Astrocyte (in vitro differentiated cells and primary cell): ENCODE results near the gene EGFR. TPM values are rescaled to one million over a fixed set of nuclear protein-coding genes. Genes with fewer than 3 reads are reported as not detected.

ENCODE experiments used
- DNase-seq: peaks from one replicate; pipeline ENCODE4 v3.0.0-alpha.2; 2010; ENCODE audit warnings: low read depth
- FAIRE-seq: peaks from 2 replicates; lab custom pipeline; 2011; peaks lifted over from hg19 to GRCh38; lab: Jason Lieb, UNC
- H2AFZ ChIP-seq: 2 replicates; pipeline ENCODE4 v1.6.0; 2012; ENCODE audit warnings: low read depth, low read length, inconsistent platforms
- H3K27ac ChIP-seq: 2 replicates; pipeline ENCODE4 v1.5.1; 2011; ENCODE audit warnings: low read depth, low read length, inconsistent platforms
- H3K27me3 ChIP-seq: 2 replicates; pipeline ENCODE4 v1.6.0; 2011; ENCODE audit warnings: low read length, inconsistent platforms; ENCODE audit not compliant: insufficient read depth
- H3K36me3 ChIP-seq: 2 replicates; pipeline ENCODE4 v1.5.1; 2011; ENCODE audit warnings: low read length, inconsistent platforms; ENCODE audit not compliant: insufficient read depth
- H3K4me1 ChIP-seq: 2 replicates; pipeline ENCODE4 v1.5.1; 2011; ENCODE audit warnings: low read length, inconsistent platforms; ENCODE audit not compliant: insufficient read depth
- H3K4me2 ChIP-seq: 2 replicates; pipeline ENCODE4 v1.6.0; 2012; ENCODE audit warnings: low read length, inconsistent platforms
- H3K4me3 ChIP-seq: 2 replicates; pipeline ENCODE4 v1.5.1; 2011; ENCODE audit warnings: low read depth, mild to moderate bottlenecking, low read length, inconsistent platforms; ENCODE audit not compliant: insufficient read depth
- H3K79me2 ChIP-seq: 2 replicates; pipeline ENCODE4 v1.6.0; 2012; ENCODE audit warnings: mild to moderate bottlenecking, low read length, inconsistent platforms; ENCODE audit not compliant: insufficient read depth
- H3K9ac ChIP-seq: 2 replicates; pipeline ENCODE4 v1.6.0; 2012; ENCODE audit warnings: mild to moderate bottlenecking, low read length, inconsistent platforms
- H3K9me3 ChIP-seq: 2 replicates; pipeline ENCODE4 v1.5.1; 2012; ENCODE audit warnings: low read depth, mild to moderate bottlenecking, low read length, inconsistent platforms; ENCODE audit not compliant: insufficient read depth
- H4K20me1 ChIP-seq: 2 replicates; pipeline ENCODE4 v1.6.0; 2012; ENCODE audit warnings: low read length, inconsistent platforms; ENCODE audit not compliant: insufficient read depth
- H3K27ac Mint-ChIP-seq: one replicate; pipeline ENCODE4 v1.8.0; 2021; ENCODE audit warnings: mild to moderate bottlenecking, mixed read lengths; ENCODE audit not compliant: unreplicated experiment
- H3K27me3 Mint-ChIP-seq: one replicate; pipeline ENCODE4 v1.8.0; 2021; ENCODE audit warnings: low read depth, mixed read lengths; ENCODE audit not compliant: unreplicated experiment
- H3K36me3 Mint-ChIP-seq: one replicate; pipeline ENCODE4 v1.8.0; 2021; ENCODE audit warnings: low read depth, mixed read lengths; ENCODE audit not compliant: unreplicated experiment
- H3K4me1 Mint-ChIP-seq: one replicate; pipeline ENCODE4 v1.8.0; 2021; ENCODE audit warnings: low read depth, mixed read lengths; ENCODE audit not compliant: unreplicated experiment
- H3K4me3 Mint-ChIP-seq: one replicate; pipeline ENCODE4 v1.8.0; 2021; ENCODE audit warnings: mild to moderate bottlenecking, moderate library complexity, mixed read lengths; ENCODE audit not compliant: unreplicated experiment
- H3K9me3 Mint-ChIP-seq: one replicate; pipeline ENCODE4 v1.8.0; 2021; ENCODE audit warnings: mild to moderate bottlenecking, mixed read lengths; ENCODE audit not compliant: unreplicated experiment
- EZH2 ChIP-seq: IDR thresholded peaks from 2 replicates; pipeline ENCODE4 v1.6.1; 2012; ENCODE audit warnings: mild to moderate bottlenecking, low read length, inconsistent platforms; ENCODE audit not compliant: insufficient read depth
- total RNA-seq: library from RNA; stranded (reverse); gene quantifications from 2 replicates; pipeline ENCODE4 v1.2.1, GENCODE V29; 2021
- TF ChIP-seq, protein P1 (sequence below): IDR thresholded peaks from 2 replicates; pipeline ENCODE4 v1.5.1; 2011; ENCODE audit warnings: low read depth, mild to moderate bottlenecking, inconsistent platforms, low read length, moderate library complexity; ENCODE audit not compliant: insufficient read depth

Gene EGFR
- total RNA-seq, 1 donor from 2014 or later, result 27.3 TPM

DNA sequence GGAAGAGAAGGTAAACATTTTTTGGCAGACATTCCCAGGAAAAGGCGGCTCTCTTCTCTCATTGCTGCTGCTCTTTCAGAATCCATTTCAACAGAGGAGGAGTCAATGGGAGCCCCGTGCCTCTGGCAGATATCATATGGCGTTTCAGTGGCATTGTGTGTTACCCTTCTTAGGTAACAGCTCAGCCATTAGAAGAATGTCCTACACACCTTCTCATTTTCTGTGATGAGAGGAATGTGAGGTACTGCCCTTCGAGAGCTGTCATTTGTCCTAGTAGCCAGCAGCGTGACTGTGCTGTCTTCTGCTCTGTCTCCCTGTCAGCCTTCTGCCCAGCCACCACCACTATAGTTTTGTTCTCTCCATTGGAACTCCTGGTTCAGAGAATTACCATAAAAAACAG, 102.4 kb downstream of the EGFR start:
- Mint-ChIP-seq H3K4me3 (no peak overlapping the region), H3K36me3 (peaks cover 8% of the 10 kb centered on the region), H3K27ac (no peak overlapping the region), H3K4me1 (peaks cover 7% of the 10 kb centered on the region), H3K27me3 (peaks cover 3% of the 10 kb centered on the region), H3K9me3 (no peaks in the 10 kb centered on the region)
- FAIRE-seq, result no peak
- no peak overlapping the region for H3K9ac ChIP-seq
- H3K27me3 ChIP-seq, result no peaks in the 10 kb centered on the region
- peaks cover 85% of the 10 kb centered on the region for H3K79me2 ChIP-seq
- DNase-seq, result no peak
- peaks cover 22% of the 10 kb centered on the region for H4K20me1 ChIP-seq
- H3K27ac ChIP-seq, result no peak overlapping the region
- no peaks in the 10 kb centered on the region for H3K36me3 ChIP-seq
- no peak overlapping the region for H2AFZ ChIP-seq
- no peaks in the 10 kb centered on the region for H3K9me3 ChIP-seq
- TF ChIP-seq EZH2, result no peak
- TF ChIP-seq, protein P1, sequence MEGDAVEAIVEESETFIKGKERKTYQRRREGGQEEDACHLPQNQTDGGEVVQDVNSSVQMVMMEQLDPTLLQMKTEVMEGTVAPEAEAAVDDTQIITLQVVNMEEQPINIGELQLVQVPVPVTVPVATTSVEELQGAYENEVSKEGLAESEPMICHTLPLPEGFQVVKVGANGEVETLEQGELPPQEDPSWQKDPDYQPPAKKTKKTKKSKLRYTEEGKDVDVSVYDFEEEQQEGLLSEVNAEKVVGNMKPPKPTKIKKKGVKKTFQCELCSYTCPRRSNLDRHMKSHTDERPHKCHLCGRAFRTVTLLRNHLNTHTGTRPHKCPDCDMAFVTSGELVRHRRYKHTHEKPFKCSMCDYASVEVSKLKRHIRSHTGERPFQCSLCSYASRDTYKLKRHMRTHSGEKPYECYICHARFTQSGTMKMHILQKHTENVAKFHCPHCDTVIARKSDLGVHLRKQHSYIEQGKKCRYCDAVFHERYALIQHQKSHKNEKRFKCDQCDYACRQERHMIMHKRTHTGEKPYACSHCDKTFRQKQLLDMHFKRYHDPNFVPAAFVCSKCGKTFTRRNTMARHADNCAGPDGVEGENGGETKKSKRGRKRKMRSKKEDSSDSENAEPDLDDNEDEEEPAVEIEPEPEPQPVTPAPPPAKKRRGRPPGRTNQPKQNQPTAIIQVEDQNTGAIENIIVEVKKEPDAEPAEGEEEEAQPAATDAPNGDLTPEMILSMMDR, result no peak
- H3K4me2 ChIP-seq, result no peak overlapping the region
- peaks cover 2% of the 10 kb centered on the region for H3K4me1 ChIP-seq
- H3K4me3 ChIP-seq, result no peak overlapping the region

DNA sequence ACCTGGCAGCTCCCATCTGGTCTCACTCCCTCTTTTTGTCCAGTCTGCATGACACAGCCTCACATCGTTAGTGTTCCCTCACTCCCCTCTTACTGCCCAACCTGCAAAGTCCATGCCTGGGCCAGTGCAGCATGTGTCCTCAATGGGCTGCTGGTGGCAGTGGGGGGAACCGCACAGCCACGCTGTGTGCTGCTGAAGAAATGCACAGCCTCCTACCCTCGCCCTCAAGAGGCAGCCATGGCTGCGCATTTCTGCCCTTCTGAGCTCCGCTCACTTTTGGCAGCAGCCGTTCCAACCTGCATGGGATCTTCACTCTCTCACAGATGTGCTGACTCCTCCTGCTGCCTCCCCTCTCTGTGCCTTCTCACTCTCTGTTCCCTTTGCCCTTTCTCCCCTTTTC, 103.4 kb downstream of the EGFR start:
- H3K4me3 ChIP-seq, result no peak overlapping the region
- H3K9ac ChIP-seq, result no peak overlapping the region
- H3K9me3 Mint-ChIP-seq, result no peaks in the 10 kb centered on the region
- peaks cover 3% of the 10 kb centered on the region for H3K27me3 Mint-ChIP-seq
- H3K9me3 ChIP-seq, result no peaks in the 10 kb centered on the region
- H2AFZ ChIP-seq, result no peak overlapping the region
- H3K36me3 ChIP-seq, result no peaks in the 10 kb centered on the region
- peaks cover 77% of the 10 kb centered on the region for H3K79me2 ChIP-seq
- no peak overlapping the region for H3K4me3 Mint-ChIP-seq
- peaks cover 8% of the 10 kb centered on the region for H3K36me3 Mint-ChIP-seq
- FAIRE-seq (no peak), DNase-seq (no peak)
- H3K27me3 ChIP-seq, result no peaks in the 10 kb centered on the region
- H3K4me1 ChIP-seq, result peaks cover 10% of the 10 kb centered on the region
- H4K20me1 ChIP-seq, result peaks cover 17% of the 10 kb centered on the region
- H3K27ac ChIP-seq, result no peak overlapping the region
- no peak overlapping the region for H3K4me2 ChIP-seq
- H3K4me1 Mint-ChIP-seq, result peaks cover 13% of the 10 kb centered on the region
- H3K27ac Mint-ChIP-seq, result no peak overlapping the region
- TF ChIP-seq EZH2, result no peak
- TF ChIP-seq, protein P1, result no peak

DNA sequence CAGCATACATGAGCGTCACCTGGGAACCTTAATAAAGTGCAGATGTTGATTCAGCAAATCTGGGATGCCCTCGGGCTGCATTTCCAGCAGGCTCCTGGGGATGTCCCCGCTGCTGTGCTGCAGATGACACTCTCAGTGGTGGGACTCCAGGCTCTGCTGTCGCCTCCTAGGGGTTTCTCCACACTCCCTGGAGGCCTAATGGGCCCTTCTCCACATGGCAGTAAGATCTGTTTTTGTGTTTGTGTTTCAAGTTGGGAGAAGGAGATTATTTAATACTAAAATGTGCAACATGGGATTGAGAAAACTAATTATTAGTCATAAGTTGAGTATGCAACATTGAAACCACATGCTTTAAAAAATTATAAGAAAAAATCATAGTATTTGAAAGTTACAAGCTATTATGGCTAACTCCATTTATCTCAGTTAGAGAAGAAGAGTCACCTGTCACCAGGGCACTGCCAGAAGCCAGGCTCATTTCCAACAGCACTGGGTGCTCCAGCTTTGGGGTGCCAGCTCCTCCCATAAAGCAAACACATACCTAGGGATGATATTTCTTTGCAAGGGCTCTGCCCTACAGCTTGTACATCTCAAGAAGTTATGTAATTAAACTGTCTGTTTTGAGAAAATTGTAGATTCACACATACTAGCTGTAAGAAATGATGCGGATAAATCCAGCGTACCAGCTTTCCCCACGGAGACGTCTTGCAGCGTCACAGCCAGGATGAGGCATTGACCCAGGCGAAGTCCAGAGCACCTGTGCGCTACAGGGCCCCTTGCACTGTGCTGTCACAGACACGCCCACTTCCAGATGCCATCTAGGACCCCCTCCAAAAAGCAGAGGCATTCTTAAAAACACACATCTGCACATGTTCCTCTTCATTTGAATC, 106.4 kb downstream of the EGFR start:
- Histone ChIP-seq H3K27ac (no peak overlapping the region), H3K36me3 (no peaks in the 10 kb centered on the region), H3K4me2 (no peak overlapping the region), H2AFZ (no peak overlapping the region), H3K79me2 (peaks cover 59% of the 10 kb centered on the region), H3K27me3 (no peaks in the 10 kb centered on the region), H3K9ac (no peak overlapping the region), H3K4me3 (no peak overlapping the region), H4K20me1 (peaks cover 9% of the 10 kb centered on the region), H3K9me3 (no peaks in the 10 kb centered on the region), H3K4me1 (peaks cover 40% of the 10 kb centered on the region)
- H3K4me1 Mint-ChIP-seq, result peaks cover 42% of the 10 kb centered on the region
- TF ChIP-seq, protein P1, result no peak
- no peak for TF ChIP-seq EZH2
- peaks cover 3% of the 10 kb centered on the region for H3K27me3 Mint-ChIP-seq
- no peak overlapping the region for H3K27ac Mint-ChIP-seq
- FAIRE-seq, result no peak
- no peak overlapping the region for H3K4me3 Mint-ChIP-seq
- H3K36me3 Mint-ChIP-seq, result peaks cover 8% of the 10 kb centered on the region
- H3K9me3 Mint-ChIP-seq, result no peaks in the 10 kb centered on the region
- no peak for DNase-seq
